Neural cell (in vitro differentiated cells): ENCODE data around the gene SPAG16. TPM values are rescaled to one million over a fixed set of nuclear protein-coding genes. Genes with fewer than 3 reads are reported as not detected.

ENCODE experiments used
- H2AFZ ChIP-seq: fragments of 200-600, 300-800 bp; sonication (generic), shearing (Covaris generic); 2 replicates; pipeline ENCODE4 v1.6.0; 2014; ENCODE audit warnings: low read depth, mild to moderate bottlenecking, antibody characterized with exemption, low read length, moderate library complexity
- H3F3A ChIP-seq: fragments of 200-600 bp; shearing (Covaris generic); 2 replicates; pipeline ENCODE4 v1.6.1; 2016; ENCODE audit warnings: mild to moderate bottlenecking, moderate library complexity, mixed read lengths, antibody characterized with exemption, low read length; ENCODE audit not compliant: insufficient read depth, poor library complexity, severe bottlenecking
- H3K27ac ChIP-seq: fragments of 200-600, 300-800 bp; sonication (generic), shearing (Covaris generic); 2 replicates; pipeline ENCODE4 v1.5.1; 2014; ENCODE audit warnings: mild to moderate bottlenecking, low read length, moderate library complexity
- H3K27me3 ChIP-seq: fragments of 300-800, 200-600 bp; sonication (generic), shearing (Covaris generic); 2 replicates; pipeline ENCODE4 v1.6.0; 2014; ENCODE audit warnings: mild to moderate bottlenecking, low read depth, low read length, moderate library complexity; ENCODE audit not compliant: insufficient read depth
- H3K36me3 ChIP-seq: fragments of 300-800, 200-600 bp; sonication (generic), shearing (Covaris generic); 2 replicates; pipeline ENCODE4 v1.5.1; 2014; ENCODE audit warnings: mild to moderate bottlenecking, antibody characterized with exemption, low read length, moderate library complexity; ENCODE audit not compliant: insufficient read depth
- H3K4me2 ChIP-seq: fragments of 300-800, 200-600 bp; sonication (generic), shearing (Covaris generic); 2 replicates; pipeline ENCODE4 v1.6.0; 2014; ENCODE audit warnings: mild to moderate bottlenecking, low read length
- H3K4me3 ChIP-seq: fragments of 300-800, 200-600 bp; sonication (generic), shearing (Covaris generic); 2 replicates; pipeline ENCODE4 v1.5.1; 2014; ENCODE audit warnings: mild to moderate bottlenecking, low read length, moderate library complexity
- H3K79me2 ChIP-seq: fragments of 200-600 bp; shearing (Covaris generic); replicated peaks from 2 replicates; pipeline ENCODE4 v1.6.0; 2014; ENCODE audit warnings: mild to moderate bottlenecking, low read length, moderate library complexity; ENCODE audit not compliant: insufficient read depth
- H3K9ac ChIP-seq: fragments of 300-800, 200-600 bp; sonication (generic), shearing (Covaris generic); 2 replicates; pipeline ENCODE4 v1.6.1; 2016; ENCODE audit warnings: mild to moderate bottlenecking, low read length, mixed read lengths
- H3K9me2 ChIP-seq: fragments of 200-600 bp; shearing (Covaris generic); 2 replicates; pipeline ENCODE4 v1.6.1; 2016; ENCODE audit warnings: mild to moderate bottlenecking, low read length, mixed read lengths; ENCODE audit not compliant: insufficient read depth
- H3K9me3 ChIP-seq: fragments of 200-600, 300-800 bp; sonication (generic), shearing (Covaris generic); 2 replicates; pipeline ENCODE4 v1.6.1; 2016; ENCODE audit warnings: mild to moderate bottlenecking, mixed run types, low read length, moderate library complexity, mixed read lengths
- H4K20me1 ChIP-seq: fragments of 200-600 bp; shearing (Covaris generic); 2 replicates; pipeline ENCODE4 v1.6.1; 2016; ENCODE audit warnings: mild to moderate bottlenecking, mixed run types; ENCODE audit not compliant: insufficient read depth
- EP300 ChIP-seq: fragments of 450-650 bp; conservative IDR thresholded peaks from 2 replicates; pipeline ENCODE4 v1.6.1; 2014; ENCODE audit warnings: antibody characterized with exemption, mild to moderate bottlenecking, moderate library complexity; ENCODE audit not compliant: poor library complexity, severe bottlenecking
- EZH2 ChIP-seq: fragments of 200-600, 300-800 bp; shearing (Covaris generic), sonication (generic); IDR thresholded peaks from 2 replicates; pipeline ENCODE4 v1.6.1; 2014; ENCODE audit warnings: antibody characterized with exemption, low read length, borderline replicate concordance, mild to moderate bottlenecking; ENCODE audit not compliant: insufficient read depth, poor library complexity, severe bottlenecking
- MXI1 ChIP-seq: fragments of 450-650 bp; conservative IDR thresholded peaks from 2 replicates; pipeline ENCODE4 v1.6.1; 2014; ENCODE audit warnings: antibody characterized with exemption, mild to moderate bottlenecking; ENCODE audit not compliant: poor library complexity, severe bottlenecking
- POLR2AphosphoS5 ChIP-seq: IDR thresholded peaks from 2 replicates; pipeline ENCODE4 v1.6.1; 2012
- RAD21 ChIP-seq: fragments of 450-650 bp; conservative IDR thresholded peaks from 2 replicates; pipeline ENCODE4 v1.6.1; 2014; ENCODE audit warnings: antibody characterized with exemption, mild to moderate bottlenecking, moderate library complexity
- SMC3 ChIP-seq: fragments of 450-650 bp; conservative IDR thresholded peaks from 2 replicates; pipeline ENCODE4 v1.6.1; 2014; ENCODE audit warnings: antibody characterized with exemption, mild to moderate bottlenecking, moderate library complexity; ENCODE audit not compliant: poor library complexity
- TAF1 ChIP-seq: IDR thresholded peaks from 2 replicates; pipeline ENCODE4 v1.6.1; 2012; ENCODE audit warnings: low read depth
- polyA plus RNA-seq: library from polyadenylated mRNA; depleted of rRNA; stranded (reverse); fragments of >200 nt; gene quantifications from 2 replicates; pipeline ENCODE4 v1.2.3, GENCODE V29; 2014
- TF ChIP-seq, protein P1 (sequence below): IDR thresholded peaks from 2 replicates; pipeline ENCODE4 v1.6.1; 2012; ENCODE audit warnings: borderline replicate concordance
- TF ChIP-seq, protein P2 (sequence below): fragments of 450-650 bp; IDR thresholded peaks from 2 replicates; pipeline ENCODE4 v1.5.1; 2014; ENCODE audit warnings: antibody characterized with exemption, mild to moderate bottlenecking, moderate library complexity; ENCODE audit not compliant: poor library complexity, severe bottlenecking

The SPAG16 gene
- polyA plus RNA-seq, 1 donor from 2014 or later = 75.4 TPM

DNA sequence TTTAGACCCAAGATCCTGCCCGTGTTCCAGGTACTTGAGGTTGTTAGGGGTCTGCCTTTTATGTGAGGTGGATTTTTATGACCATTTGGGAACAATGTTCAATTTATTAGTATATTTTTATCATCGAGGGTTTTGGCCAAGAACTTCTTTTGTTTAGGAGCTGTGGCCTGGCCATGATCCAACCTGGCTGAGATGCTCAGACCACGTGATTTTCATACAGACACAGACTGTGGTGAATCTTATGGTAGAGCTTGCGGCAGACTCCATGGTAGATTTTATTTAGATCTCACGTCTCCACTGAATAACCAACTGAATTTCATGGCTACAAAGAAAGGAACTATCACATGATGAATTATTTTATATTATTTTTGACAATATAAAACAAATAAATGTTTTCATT, 721.1 kb downstream of the SPAG16 start:
- Histone ChIP-seq H3F3A (no peaks in the 10 kb centered on the region), H3K9ac (no peak overlapping the region), H3K4me3 (no peak overlapping the region), H2AFZ (no peak overlapping the region), H3K9me2 (no peaks in the 10 kb centered on the region), H3K4me2 (no peak overlapping the region), H3K27me3 (no peaks in the 10 kb centered on the region), H3K36me3 (no peaks in the 10 kb centered on the region), H3K9me3 (no peaks in the 10 kb centered on the region), H4K20me1 (no peaks in the 10 kb centered on the region), H3K27ac (no peak overlapping the region), H3K79me2 (no peaks in the 10 kb centered on the region)
- TF ChIP-seq POLR2AphosphoS5 (no peak), EZH2 (no peak), MXI1 (no peak), SMC3 (no peak), EP300 (no peak), TAF1 (no peak)
- TF ChIP-seq, protein P1, sequence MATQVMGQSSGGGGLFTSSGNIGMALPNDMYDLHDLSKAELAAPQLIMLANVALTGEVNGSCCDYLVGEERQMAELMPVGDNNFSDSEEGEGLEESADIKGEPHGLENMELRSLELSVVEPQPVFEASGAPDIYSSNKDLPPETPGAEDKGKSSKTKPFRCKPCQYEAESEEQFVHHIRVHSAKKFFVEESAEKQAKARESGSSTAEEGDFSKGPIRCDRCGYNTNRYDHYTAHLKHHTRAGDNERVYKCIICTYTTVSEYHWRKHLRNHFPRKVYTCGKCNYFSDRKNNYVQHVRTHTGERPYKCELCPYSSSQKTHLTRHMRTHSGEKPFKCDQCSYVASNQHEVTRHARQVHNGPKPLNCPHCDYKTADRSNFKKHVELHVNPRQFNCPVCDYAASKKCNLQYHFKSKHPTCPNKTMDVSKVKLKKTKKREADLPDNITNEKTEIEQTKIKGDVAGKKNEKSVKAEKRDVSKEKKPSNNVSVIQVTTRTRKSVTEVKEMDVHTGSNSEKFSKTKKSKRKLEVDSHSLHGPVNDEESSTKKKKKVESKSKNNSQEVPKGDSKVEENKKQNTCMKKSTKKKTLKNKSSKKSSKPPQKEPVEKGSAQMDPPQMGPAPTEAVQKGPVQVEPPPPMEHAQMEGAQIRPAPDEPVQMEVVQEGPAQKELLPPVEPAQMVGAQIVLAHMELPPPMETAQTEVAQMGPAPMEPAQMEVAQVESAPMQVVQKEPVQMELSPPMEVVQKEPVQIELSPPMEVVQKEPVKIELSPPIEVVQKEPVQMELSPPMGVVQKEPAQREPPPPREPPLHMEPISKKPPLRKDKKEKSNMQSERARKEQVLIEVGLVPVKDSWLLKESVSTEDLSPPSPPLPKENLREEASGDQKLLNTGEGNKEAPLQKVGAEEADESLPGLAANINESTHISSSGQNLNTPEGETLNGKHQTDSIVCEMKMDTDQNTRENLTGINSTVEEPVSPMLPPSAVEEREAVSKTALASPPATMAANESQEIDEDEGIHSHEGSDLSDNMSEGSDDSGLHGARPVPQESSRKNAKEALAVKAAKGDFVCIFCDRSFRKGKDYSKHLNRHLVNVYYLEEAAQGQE = no peak

GRCh38 chr2:214006601-214007000, 722.3 kb downstream of the SPAG16 start:
- Histone ChIP-seq H3K9me2 (no peaks in the 10 kb centered on the region), H3K4me2 (no peak overlapping the region), H3K4me3 (no peak overlapping the region), H3K27ac (no peak overlapping the region), H3K9me3 (no peaks in the 10 kb centered on the region), H3K9ac (no peak overlapping the region), H2AFZ (no peak overlapping the region), H3F3A (no peaks in the 10 kb centered on the region), H3K36me3 (no peaks in the 10 kb centered on the region), H3K79me2 (no peaks in the 10 kb centered on the region), H4K20me1 (no peaks in the 10 kb centered on the region), H3K27me3 (no peaks in the 10 kb centered on the region)
- TF ChIP-seq, protein P1 = no peak
- TF ChIP-seq RAD21 (no peak), MXI1 (no peak), TAF1 (no peak), POLR2AphosphoS5 (no peak), EP300 (no peak), SMC3 (no peak)
- TF ChIP-seq, protein P2, sequence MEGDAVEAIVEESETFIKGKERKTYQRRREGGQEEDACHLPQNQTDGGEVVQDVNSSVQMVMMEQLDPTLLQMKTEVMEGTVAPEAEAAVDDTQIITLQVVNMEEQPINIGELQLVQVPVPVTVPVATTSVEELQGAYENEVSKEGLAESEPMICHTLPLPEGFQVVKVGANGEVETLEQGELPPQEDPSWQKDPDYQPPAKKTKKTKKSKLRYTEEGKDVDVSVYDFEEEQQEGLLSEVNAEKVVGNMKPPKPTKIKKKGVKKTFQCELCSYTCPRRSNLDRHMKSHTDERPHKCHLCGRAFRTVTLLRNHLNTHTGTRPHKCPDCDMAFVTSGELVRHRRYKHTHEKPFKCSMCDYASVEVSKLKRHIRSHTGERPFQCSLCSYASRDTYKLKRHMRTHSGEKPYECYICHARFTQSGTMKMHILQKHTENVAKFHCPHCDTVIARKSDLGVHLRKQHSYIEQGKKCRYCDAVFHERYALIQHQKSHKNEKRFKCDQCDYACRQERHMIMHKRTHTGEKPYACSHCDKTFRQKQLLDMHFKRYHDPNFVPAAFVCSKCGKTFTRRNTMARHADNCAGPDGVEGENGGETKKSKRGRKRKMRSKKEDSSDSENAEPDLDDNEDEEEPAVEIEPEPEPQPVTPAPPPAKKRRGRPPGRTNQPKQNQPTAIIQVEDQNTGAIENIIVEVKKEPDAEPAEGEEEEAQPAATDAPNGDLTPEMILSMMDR = no peak
